ENCODE measurements around the gene STIL.

DNA sequence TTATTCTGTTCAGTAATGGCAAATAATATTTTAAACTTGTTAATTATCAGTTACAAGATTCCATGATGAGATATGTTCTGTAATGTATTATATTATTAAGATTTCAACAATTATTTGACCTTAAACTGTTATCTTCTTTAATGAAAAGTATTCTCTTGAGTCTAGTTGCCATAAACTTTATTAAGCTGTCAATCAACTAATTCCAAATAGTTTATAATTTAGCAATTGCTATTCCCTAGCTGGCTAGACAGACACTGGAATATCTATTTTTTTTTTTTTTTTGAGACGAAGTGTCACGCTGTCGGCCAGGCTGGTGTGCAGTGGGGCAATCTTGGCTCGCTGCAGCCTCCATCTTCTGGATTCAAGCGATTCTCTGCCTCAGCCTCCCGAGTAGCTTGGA, 23.4 kb upstream of the STIL start:
- TF ChIP-seq EZH2 (IDR thresholded peaks at IDR 0.05; ENCODE audit: borderline replicate concordance, low read length) (no peak), CTCF (conservative IDR thresholded peaks at IDR 0.05 in 1 of 2, IDR thresholded peaks at IDR 0.05 in 1 of 2; ENCODE audit: extremely low read depth in 1 of 2, insufficient read depth in 1 of 2, low read depth in 1 of 2, low read length in 2 of 2) (no peak)
